ENCODE measurements around the gene QTRT2. TPM values are rescaled to one million over a fixed set of nuclear protein-coding genes. Genes with fewer than 3 reads are reported as not detected.

The QTRT2 gene
- 25.7 and 26.4 TPM in 2 replicates for polyA plus RNA-seq (2014; cell fraction: cytosol; rRNA removed)
- 16.2 and 33.0 TPM in 2 replicates for polyA plus RNA-seq (2014; cell fraction: nucleus; rRNA removed)

DNA sequence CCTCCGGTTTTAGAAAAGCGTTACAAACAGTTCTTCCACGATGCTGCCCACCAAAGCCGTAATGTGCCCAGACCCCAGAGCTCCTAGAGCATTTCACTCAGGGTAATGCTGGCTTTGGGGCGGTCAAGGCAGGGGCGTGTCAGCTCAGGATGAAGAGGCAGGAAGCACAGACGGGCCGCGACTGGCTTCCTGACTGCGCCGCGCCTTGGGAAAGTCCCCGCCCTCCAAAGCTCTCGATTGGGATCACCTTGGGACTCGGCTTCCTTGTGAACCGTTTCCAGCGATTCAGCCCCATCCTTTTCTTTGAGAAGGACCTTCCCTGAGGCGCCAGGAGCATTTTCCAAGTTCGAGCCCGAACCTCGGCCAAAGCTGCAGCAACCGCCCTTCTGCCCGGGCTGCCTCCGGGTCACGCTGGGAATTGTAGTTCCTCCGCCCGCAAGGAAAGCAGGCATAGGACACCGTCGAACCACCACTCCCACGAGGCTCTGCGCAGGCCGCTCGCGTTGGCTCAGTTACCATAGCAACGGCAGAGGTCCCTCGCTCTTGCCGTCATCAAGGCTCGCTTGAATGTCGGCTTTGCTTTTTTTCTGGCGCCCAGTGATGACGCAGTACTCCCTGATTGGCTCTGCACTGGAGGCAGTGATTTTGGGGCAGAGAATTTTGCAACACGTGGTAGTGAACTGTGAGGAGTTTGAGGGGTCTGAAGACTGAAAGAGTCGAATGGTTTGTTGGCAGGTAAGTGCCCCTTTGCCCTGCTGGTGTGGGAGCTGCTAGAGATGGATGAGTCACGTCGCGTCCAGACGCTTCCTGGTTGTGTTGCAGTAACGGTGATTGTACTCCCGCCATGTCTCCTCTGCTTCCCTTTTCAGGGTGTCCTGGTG is at the start of gene QTRT2, which contains the start of gene CCDC191:
TSS of gene QTRT2 (plus strand) at position 608 of the 881 bp plus-strand sequence. CDS start 8,521 bp downstream, outside the sequence.
TSS of gene CCDC191 (minus strand) at position 397 of the 881 bp plus-strand sequence. CDS start at position 337, 60 bp downstream.
- peak; percentile 99 for DNase-seq (ENCODE audit: low spot score)

DNA sequence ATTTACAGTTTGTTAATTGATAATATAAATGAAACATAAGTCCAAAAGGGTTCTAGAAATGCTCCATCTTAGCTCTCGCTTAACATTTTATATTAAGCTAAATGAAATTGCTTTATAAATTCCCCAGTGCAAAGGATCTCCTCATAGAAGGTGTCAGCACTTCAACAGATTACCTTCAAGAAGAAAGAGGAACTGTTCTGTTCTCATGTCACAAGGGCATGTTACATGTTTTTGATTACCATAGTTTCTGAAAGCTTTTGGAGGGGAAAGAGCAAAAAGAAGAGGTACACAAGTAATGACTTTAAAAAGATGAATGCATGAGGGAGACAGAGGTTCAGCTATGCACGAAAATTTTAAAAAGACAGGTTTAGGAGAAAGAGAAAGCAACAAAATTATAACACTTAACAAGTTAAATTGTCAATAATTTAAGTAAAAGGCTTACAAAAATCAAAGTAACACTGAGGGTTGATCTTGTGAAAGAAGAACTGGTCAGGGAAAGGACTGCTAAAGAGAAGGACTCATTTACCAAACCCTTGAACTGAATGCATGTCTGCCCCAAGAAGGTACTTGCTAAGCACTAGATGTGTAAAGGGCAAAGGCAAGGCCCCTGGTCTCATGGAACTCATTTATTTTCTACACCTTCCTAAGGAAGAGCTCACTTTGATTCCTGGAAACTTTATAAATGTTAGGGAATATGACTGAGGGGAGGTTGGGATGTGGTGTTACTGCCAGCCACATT is 45.3 kb upstream of the QTRT2 start:
- no peak for DNase-seq (ENCODE audit: low spot score)

- no peak for DNase-seq (ENCODE audit: low spot score)
Measured at GRCh38 chr3:114014211-114014610, 42.3 kb upstream of the QTRT2 start.

GRCh38 chr3:114019486-114019885 is 37.1 kb upstream of the QTRT2 start:
- DNase-seq (ENCODE audit: low spot score) = no peak

DNA sequence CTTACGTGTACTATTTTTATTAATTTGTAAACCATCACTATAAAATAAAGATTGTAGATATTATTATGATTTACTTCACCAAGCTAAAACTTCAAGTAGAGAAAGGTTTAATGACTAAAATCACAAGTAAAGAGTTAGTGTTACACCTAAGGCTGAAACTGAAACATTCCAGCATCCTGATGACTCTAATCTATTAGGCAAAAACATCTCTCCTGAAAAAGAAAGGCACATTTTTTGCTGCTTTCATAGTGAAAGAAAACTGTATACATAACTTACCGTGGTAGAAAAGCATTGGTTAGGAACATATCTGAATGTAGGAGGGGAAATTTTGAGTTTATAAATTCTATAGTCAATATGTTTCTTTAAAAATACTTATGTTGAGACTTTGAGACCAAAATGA is 35.6 kb upstream of the QTRT2 start:
- DNase-seq (ENCODE audit: low spot score) = no peak

DNA sequence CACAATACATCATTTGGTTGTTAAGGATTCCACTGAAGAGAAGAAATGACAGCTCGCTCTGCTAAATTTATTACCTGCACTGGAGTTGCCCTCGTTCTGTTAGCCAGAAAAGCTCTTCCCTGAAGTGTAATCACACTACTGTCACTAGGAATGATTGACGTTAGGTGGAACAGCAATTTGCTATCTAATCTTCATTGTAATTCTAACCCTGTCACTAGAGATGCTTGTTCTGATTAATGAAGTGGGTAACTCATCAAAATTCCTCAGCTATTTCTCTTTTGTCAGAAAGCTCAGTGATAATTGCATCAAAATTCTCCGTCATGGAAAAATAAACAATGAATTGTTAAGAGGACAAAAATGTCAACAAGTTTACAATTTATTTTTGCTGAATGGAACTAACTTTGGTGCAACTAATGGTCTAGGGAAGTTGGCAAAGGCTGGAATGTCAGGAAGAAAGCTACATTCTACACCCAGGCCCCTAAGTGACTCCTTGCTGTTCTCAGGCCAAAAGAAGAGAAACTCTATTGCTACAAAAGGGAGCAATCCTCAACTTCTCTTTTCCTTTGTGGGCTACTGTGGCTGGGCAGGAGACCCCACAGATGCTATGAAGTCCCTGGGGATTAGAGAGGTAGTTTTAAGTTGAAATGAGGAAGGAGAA is 34.3 kb upstream of the QTRT2 start:
- DNase-seq (ENCODE audit: low spot score) = no peak

DNA sequence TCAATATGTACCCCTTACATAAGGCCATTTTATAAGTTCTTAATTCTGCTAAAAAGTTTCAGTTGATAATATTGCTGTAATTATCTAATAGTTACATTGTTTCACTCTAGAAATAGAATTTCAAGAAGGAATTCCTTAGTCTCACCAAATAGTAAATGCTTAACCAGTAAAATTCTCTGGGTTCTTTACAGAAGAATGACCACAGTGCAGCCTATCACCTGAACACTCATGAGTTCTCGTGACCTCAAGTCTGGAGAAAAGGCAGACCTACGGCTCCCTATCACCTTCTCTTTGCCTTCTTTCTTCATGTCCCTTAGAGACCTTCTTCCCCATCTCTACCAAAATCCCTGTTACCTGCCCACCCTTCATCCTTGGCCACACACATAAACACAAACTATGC is 31.1 kb upstream of the QTRT2 start:
- DNase-seq (ENCODE audit: low spot score) = no peak

GRCh38 chr3:114026331-114026730 is 30.2 kb upstream of the QTRT2 start:
- no peak for DNase-seq (ENCODE audit: low spot score)

- DNase-seq (ENCODE audit: low spot score) = no peak
Measured at GRCh38 chr3:114033721-114034120, 22.8 kb upstream of the QTRT2 start.

DNA sequence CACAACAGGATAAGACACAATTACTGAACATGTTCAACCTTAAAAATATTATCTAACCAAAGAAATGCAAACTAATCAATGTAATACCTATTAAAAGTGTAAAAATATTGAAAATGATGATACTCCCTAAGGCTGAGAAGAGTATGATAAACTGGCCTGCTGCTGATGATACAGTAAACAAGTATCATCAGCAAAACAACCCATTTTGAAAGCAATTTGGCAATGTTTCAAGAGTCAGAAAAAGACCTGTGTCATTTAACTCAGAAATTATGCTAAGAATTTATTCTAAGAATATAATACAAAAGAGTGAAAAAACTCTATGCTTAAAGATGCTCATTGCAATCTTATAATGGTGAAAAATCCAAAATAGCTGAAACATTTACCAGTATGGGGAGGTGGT is 22.3 kb upstream of the QTRT2 start:
- DNase-seq (ENCODE audit: low spot score) = no peak

DNA sequence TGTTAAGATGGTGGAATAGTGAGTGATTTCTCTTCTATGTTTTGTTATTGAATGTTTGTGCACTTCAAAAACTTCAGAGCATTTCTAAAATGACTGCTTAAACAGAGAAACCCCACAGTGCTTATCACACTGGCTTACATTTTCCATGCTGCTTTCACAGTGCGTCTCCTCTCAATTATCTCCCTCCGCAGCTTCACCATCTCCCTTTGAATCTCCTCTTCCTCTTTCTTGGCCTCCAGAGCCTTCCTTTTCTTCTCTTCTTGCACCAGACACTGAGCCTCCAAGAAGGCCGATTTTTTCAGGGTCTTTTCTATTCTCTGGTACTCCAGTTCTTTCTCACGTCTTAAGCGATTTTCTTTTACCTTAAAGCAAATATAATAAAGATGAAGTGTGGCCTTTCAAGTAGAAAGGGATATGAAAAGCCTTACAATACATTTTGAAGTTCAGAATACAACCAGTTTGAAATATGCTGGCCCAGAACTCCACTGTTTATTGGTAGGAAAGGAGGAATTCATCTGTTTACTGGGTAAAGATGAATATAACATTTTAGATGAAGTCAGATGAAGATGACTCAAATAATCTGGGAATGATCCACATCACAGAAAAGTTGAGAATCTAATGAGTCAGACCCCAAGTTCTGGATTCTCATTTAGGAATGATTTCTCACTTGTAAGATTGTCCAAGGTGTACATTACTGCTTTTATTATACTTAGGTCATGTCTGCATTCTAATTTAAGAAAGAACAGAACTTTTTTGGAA is 21.6 kb upstream of the QTRT2 start:
- DNase-seq (ENCODE audit: low spot score) = no peak

DNA sequence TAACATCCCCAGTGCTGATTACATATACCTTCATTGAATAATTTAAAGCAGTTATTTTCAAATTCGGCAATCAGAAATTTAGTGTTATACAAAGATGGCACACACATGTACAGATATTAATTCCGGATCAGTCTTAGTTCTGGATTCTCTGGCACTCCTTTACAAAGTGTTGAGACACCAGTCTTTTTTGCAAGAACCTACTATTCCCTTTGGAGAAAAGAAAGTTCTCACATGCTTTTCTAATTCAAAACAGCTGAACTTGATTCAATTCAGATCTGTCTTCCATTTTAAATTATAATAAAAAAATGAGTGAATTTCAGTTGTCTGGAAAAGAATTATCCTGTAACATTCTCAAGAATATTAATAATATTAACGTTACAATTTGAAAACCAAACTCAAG is 20.6 kb upstream of the QTRT2 start:
- no peak for DNase-seq (ENCODE audit: low spot score)

GRCh38 chr3:114043205-114043604 is 13.3 kb upstream of the QTRT2 start:
- no peak for DNase-seq (ENCODE audit: low spot score)

DNA sequence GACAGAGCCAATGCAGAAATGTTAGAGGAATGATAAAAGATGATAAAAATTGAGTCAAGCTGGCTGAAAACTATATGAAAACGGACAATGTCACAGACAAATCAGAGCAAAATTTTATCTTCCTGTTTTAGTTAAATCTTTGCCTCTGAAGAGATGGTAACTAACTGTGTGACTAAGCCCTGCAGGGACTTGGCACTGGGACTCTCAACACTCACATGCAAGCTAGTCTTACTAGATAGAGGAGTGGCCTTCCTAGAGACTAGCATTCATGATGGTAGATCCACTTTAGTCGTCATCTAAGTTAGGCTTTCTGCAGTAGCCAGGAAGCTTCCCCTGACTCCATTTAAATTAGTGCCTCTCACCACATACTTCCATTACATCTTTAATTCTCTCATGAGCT is 4.3 kb upstream of the QTRT2 start:
- DNase-seq (ENCODE audit: low spot score) = no peak

DNA sequence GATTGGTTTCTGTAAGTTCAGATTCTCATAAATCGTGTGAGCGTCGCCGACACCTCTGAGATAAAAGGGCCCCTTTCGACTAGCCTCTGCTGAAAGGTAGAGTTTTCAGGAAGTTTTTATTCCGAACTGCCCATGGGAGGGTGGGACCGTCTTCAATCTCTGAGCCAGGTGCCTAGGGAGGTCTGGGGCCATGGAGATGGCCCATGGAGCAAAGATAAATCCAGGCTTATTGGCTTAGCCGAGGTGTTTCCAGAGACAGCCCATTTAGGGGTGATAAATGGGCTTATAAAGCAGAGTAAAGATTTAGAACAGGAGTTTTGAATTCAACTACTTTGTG is 442 bp downstream of the QTRT2 start:
- no peak for DNase-seq (ENCODE audit: low spot score)

- DNase-seq (ENCODE audit: low spot score) = no peak
Measured at GRCh38 chr3:114058646-114059045, 2.1 kb downstream of the QTRT2 start.

- DNase-seq (ENCODE audit: low spot score) = no peak
Measured at GRCh38 chr3:114060906-114061655, 4.5 kb downstream of the QTRT2 start.

DNA sequence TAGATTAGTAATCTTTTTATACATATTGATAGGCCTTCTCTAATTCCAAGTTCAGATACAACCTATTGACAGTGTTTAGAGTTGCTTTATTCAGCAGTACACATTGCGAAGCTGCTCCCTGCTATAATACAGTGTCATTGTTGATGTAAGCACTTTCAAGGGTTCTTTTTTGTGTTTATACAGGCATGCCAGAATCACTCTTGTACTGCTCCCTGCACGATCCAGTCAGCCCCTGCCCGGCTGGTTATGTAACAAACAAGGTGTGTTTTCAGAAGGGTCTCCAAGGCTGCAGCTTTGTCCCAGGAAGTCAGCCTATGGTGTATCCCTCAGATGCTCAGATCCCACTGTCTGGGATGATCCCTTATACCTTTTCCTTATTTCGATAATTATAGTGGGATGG is 11.3 kb downstream of the QTRT2 start:
- DNase-seq (ENCODE audit: low spot score) = no peak

DNA sequence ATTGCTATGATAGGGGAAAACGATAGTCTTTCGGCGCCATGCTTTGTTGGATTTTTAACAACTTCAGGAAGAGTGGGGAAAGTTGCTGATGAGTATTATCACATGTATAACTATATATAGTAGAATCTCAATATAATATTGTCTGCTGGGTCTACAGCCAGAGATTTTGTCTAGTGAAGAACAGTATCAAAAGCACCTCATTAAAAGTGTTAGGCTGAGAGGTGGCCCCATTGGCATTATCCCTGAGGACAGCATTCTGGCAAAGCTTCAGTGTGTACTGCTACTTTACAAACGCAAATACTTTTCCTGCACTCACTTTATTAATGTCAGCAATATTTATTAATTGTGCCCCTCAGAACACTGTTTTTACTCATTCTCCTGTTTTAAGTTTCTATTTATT is 11.8 kb downstream of the QTRT2 start:
- DNase-seq (ENCODE audit: low spot score) = no peak

GRCh38 chr3:114071786-114072185 is 15.2 kb downstream of the QTRT2 start:
- DNase-seq (ENCODE audit: low spot score) = no peak

DNA sequence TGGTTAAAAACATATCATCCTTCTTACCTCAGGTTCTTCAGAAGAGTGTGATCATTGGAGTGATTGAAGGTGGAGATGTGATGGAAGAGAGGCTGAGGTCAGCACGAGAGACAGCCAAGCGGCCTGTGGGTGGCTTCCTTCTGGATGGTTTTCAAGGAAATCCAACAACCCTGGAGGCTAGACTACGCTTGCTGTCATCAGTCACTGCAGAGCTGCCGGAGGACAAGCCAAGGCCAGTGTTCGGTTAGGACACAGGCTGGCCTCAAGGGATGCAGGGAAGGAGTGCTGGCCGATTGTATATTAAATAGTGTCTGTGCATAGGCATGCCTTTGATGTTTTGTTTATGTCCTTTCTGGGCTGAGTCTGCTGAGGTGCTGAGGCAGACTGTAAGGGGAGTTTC is 20.2 kb downstream of the QTRT2 start:
- no peak for DNase-seq (ENCODE audit: low spot score)
